NCI-H510A (cell line): ENCODE measurements around the gene LPAR1.

Source experiments
- DNase-seq: peaks from one replicate; lab custom pipeline; 2025; lab: John Stamatoyannopoulos, UW

Gene LPAR1

GRCh38 chr9:110999379-110999778 lies 38.9 kb downstream of the LPAR1 start:
- DNase-seq = no peak

DNA sequence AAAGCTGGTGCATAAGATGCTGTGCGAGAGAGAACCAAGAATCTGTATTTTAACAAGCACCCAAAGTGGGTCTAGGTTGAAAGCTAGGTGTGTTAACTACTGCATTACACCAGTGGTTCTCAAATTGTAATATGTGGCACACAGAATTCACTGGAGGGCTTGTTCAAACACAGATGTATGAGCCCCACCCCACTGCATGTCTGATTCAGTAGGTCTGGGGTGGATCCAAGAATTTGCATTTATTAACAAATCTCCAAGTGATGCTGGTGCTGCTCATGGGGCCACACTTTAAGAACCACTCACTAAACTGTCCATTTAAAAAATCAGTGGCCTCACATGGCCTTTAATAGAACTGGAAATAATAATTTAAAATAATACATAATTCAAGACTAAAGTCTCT lies 40.4 kb downstream of the LPAR1 start:
- DNase-seq = no peak

DNA sequence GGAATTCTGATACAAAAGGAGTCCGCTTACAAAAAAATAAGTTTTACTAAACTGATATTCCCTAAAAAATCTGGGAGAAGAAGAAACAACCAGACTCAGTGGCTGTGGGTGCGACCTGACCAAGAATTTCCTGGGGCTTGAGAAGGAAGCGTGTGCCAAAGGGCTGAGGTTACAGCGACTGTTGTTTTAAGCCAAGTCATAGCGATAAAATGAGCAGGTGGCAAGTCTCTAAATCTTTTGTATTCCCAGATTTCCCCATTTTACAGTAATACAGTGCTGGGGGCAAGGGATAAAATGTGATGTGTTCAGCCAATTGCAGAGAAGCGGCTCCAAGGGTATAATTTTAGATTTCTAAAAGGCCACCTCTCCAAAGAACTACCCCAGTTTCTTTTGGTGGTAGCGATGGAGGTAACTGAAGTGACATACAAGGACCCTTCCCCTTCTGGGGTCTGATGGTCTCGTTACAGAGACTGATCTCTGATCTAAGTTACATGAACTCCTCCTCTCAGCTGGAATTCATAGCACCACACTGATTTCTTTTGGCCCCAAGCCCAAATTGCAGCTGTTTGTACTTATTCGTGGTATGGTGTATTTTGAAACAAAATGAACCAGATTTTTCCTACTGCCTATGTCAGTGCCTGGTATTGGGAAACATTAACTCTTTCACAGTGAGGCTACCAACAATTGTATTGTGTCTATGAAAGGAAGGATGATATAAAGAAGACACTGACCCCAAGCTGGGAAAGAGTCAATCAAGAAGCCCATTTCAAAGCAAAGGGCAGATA lies 41.6 kb downstream of the LPAR1 start:
- no peak for DNase-seq

- no peak for DNase-seq
Measured at GRCh38 chr9:110995420-110996340, 42.6 kb downstream of the LPAR1 start.

GRCh38 chr9:110994771-110995241 lies 43.5 kb downstream of the LPAR1 start:
- DNase-seq = no peak

- no peak for DNase-seq
Measured at GRCh38 chr9:110990481-110990880, 47.8 kb downstream of the LPAR1 start.

DNA sequence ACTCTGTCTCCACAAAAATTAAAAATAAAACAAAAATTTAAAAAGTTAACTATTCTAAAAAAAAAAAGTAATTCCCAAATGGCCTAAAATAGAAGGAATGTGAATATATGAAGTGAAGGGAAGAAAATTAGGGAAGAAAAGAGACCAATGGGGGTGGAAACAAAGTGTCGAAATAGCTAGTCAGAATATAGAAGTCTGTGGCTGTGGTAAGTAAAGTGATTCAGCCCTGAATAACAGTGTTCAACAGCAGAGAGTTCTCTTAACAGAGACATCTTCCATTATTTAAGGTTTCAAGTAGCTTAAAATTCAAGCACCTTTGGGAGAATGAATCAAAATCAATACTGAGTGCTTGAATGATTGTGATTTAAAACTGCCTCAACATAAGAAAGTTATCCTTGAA lies 51.7 kb downstream of the LPAR1 start:
- no peak for DNase-seq

- no peak for DNase-seq
Measured at GRCh38 chr9:110984890-110985437, 53.3 kb downstream of the LPAR1 start.

- DNase-seq = no peak
Measured at GRCh38 chr9:110980261-110980660, 58.0 kb downstream of the LPAR1 start.

GRCh38 chr9:110979636-110980035 lies 58.6 kb downstream of the LPAR1 start:
- DNase-seq = no peak

GRCh38 chr9:110978516-110978915 lies 59.8 kb downstream of the LPAR1 start:
- no peak for DNase-seq

GRCh38 chr9:110977259-110977709 lies 61.0 kb downstream of the LPAR1 start:
- no peak for DNase-seq

GRCh38 chr9:110975969-110976368 lies 62.3 kb downstream of the LPAR1 start:
- no peak for DNase-seq

GRCh38 chr9:110975278-110975677 lies 63.0 kb downstream of the LPAR1 start:
- no peak for DNase-seq

DNA sequence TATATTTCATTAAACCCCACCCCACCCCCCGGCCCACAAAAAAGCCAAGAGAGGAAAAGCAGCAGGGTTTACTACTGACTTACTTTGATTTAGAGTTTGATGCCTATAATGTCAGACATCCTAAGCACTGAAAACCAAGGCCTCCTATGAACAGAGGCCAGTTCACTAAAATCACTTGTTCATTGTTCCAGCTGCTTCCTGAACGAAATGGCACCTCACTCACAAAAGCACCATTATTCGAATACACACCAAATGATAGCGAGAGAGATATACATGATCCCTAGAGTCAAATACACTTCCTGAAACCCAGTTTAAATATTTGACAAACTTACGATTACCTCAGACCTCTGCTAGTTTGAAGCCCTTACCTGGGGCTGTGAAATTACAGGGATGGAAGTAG lies 66.6 kb downstream of the LPAR1 start:
- no peak for DNase-seq

- no peak for DNase-seq
Measured at GRCh38 chr9:110971234-110971633, 67.0 kb downstream of the LPAR1 start.

DNA sequence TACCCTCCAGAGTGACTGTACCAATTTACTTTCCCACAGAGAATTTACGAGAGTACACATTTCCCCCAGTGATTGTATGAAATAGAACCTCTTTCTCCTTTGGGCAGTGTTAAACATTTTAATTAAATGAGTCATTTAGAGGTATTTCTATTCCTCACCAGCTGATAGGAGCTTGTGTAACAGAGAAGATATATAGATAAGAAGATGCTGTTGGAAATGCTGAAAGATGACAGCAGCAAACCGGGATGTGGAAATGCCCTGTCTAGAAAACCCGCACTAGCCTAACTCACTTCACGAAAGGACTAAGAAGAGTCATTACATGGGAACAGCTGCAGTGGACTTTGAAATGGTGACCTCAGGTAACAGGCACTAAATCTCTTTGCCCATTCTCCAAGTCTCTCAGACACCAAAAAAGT lies 68.3 kb downstream of the LPAR1 start:
- DNase-seq = no peak

GRCh38 chr9:110968096-110968495 lies 70.2 kb downstream of the LPAR1 start:
- no peak for DNase-seq

- no peak for DNase-seq
Measured at GRCh38 chr9:110967196-110967595, 71.1 kb downstream of the LPAR1 start.

DNA sequence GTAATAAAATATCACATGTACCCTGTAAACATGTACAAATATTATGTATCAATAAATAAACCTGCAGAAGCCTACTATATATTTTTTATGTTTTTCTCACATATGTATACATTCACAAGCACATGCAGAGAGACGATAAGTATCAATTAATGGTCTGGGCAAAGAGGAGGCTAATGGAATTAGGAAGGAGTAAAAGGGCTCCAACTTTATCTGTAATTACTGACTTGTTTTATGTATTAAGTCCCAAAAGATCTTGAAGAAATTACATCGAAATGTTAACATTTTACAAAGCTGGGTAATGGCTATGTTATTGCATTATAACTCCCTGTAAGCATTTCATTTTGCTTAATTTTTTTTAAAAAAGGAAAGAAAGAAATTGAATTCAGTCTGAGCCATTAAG lies 78.0 kb downstream of the LPAR1 start:
- DNase-seq = no peak

GRCh38 chr9:110958847-110959246 lies 79.4 kb downstream of the LPAR1 start:
- no peak for DNase-seq

DNA sequence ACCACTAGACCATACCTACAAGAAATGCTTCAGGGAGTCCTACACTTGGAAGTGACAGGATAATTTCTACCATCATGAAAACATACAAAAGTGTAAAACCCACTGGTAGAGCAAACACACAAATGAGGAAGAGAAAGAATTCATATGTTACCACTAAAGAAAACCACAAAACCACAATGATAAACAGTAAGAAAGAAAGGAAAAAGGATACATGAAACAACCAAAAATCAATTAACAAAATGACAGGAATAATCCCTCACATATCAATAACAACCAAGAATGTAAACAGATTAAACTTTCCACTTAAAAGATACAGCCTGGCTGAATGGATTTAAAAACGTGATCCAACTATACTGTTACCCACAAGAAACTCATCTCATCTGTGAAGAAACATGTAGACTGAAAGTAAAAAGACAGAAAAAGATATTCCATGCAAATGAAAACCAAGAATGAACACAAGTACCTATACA lies 83.4 kb downstream of the LPAR1 start:
- DNase-seq = no peak

DNA sequence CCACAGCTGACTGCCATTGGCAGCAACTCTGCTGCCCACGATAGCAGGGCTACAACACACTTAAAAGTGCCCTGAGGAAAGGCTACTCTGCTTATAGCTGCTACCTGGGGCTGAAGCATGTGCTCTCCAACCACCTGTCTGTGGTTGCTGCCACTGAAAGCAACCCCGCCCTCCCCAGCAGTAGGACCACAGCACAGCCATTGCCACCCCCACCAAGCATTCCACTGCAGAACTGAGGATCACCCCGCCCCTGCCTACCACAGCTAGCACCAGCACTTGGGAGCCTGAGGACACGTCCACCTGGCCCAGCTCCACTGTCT lies 85.8 kb downstream of the LPAR1 start:
- no peak for DNase-seq
